HG02885 (cell line): Measurements from ENCODE around the gene LYRM2.

Experiments used
- ATAC-seq: cut with Tn5 transposase; IDR thresholded peaks from one replicate; pipeline ENCODE4 v1.9.1; 2021; ENCODE audit warnings: mild to moderate bottlenecking; ENCODE audit not compliant: unreplicated experiment, poor library complexity

The LYRM2 gene

DNA sequence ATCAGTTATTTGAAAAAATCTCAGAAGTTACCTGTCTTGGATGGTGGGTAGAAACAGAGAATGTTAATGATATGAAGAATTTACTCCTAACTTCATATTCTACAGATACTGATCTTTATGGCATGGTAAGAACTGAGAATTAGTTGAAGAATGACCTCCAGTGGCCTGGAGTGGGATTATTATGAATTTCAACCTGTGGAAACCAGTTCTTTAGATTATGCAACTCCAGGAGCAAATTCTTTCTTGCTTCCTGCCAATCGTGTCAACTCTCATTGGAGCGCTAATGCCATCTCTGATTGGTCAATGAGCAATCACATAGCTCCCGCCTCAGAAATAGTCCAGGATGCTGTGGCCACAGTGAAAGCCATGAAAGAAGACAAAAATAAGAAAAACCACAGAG lies 40.6 kb downstream of the LYRM2 start:
- ATAC-seq: no peak

DNA sequence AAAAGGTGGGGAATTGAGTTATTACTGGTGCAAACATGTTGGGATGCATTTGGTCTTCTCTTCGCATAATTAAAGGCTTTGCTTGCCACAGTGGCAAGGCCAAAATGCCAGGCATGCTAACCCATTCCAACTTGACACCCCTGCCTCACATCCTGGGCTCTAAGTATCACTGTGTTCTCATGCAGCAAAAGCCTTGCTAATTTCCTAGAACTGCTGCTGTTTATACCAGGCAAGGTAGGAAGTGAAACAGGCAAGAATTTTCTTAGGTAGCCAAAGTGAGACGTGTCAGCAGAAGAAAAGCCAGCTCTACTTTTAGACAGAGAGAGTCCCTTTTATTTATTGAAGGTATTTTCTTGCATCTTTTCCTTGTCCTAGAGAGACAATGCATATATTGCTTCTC lies 41.2 kb downstream of the LYRM2 start:
- ATAC-seq: no peak

DNA sequence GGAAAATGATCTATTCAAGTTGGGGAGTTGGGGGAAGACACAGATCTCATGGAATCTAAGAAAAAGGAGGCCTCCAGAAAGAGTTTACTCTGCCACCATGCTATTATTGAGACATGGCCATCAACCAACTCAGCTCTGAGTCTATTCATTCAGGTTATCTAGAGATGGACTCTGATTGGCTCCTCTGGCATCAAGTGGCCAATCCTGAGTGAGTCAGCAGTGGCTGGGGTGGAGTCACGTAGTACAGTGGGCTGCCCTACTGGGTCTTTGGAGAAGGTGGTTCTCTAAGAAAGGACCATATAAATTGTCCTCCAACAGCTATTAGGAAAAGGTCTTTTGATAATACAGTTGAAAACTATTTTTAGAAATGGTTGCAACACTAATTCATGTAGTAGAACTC lies 42.1 kb downstream of the LYRM2 start:
- ATAC-seq: no peak

DNA sequence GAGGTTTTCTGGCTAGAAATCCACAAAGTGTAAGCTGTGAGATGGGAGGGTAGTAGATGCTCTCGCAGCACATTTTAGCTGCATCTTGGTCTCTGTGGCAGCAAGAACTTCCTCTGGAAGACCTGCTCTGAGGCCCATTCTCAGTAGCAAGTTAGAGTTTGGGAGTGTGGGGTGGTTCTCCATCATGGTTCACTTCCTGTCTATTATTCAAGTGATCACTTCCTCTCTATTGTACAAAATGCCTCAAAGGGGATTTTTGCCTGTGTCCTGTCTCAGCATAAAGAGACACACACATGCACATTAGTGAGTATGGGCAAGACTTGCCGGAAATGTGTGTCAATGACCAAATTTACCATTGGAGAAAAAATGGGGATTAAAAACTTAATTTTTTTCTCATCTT lies 42.5 kb downstream of the LYRM2 start:
- ATAC-seq: peak; percentile 92

DNA sequence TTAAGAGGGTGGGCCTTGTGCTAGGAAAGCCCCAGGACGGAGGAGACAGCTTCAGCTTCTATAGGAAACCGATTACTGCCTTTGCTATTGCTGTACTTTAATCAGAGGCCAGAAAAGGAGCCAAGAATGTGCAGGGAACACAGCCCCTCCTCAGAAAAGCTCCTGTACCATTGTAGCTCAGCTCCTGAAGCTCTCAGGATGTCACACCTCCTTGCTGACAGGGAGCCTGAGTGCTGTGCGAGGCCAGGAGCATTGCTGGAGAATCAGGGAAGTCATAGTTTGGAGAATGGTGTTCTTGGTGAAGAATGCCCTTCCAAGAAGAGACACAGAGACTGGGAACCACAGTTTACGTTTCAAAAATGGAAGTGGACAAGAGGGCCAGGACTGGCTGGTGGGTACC lies 46.8 kb downstream of the LYRM2 start:
- no peak for ATAC-seq

DNA sequence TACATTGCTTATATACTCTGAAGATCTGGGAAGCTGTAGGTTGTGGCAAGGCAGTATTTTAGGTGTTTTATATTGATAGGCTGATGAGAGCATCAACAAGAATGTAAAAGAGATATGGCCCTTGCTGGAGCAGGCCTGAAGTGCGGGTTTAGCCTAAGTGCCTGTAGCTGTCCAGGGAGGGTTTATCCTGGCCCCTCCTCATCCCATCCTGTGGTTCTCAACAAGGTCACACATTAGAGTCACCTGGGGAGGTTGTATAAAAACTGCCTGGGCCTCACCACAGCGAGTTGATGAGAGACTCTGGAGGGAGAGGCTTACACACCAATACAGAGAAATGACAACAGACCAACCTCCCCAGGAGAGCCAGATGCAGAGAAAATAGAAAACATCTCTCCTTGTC lies 48.4 kb downstream of the LYRM2 start:
- no peak for ATAC-seq

DNA sequence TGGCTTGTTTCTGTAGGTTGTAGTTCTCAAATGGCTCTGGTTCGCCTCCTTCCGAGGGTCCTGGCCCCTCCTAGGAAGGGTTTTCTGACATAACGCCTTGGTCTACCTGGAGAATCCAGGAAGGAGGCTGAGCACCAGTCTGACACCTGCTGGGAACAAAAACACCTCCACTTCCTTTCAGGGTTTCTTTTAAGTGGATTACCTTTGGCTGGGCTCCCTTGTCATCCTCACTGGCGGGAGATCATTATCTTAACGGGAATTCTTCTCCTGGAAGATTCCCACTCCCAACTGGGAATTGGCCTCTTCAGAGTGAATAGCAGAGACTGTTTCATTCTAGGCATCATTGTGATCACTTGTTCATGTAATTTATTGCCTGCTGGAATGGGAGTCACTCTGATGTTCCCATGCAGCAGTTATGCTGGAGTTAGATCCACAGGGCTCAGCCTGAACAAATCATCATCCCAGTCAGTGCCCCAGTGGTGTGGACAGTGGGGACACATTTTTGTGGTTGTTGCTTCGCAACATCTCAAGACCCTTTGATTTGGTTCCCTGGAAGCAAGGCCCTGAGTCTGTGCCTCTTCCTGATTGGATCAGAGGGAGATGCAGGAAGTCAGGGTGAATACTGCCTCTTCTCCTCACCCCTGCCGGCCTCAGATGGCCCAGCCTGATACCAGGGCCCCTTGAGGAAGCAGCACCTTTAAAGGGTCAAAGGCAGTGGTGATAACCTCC lies 49.1 kb downstream of the LYRM2 start:
- ATAC-seq: no peak

DNA sequence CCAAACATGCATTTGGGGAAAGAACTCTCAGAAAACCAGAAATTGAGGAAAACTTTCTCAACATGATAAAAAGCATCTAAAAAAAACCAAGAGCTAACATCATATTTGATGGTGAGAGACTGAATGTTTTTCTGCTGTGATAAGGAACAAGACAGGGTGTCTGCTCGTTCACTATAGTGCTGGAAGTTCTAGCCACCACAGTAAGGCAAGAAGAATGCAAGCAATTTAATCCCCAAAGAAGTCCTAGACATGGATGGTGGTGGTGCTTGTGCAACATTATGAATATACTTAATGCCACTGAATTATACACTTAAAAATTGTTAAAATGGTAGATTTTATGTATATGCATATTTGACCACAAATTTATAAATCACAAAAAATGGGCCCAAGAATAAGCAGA lies 53.4 kb downstream of the LYRM2 start:
- ATAC-seq: no peak

DNA sequence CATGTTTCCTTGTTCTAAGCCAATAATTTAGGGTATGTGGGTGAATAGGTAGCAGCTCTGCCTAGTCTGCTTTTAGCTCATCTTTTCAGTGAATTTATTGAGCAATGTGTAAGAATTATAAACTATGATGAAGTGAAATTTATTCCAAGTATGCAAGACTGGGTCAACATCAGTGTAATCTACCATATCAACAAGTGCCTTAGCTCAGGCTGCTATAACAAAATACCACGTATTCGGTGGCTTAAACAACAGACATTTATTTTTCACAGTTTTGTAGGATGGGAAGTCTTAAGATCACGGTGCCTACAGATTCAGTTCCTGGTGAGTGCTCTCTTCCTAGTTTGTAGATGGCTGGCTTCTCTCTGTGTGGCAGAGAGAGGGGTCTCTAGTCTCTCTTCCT lies 54.0 kb downstream of the LYRM2 start:
- no peak for ATAC-seq

DNA sequence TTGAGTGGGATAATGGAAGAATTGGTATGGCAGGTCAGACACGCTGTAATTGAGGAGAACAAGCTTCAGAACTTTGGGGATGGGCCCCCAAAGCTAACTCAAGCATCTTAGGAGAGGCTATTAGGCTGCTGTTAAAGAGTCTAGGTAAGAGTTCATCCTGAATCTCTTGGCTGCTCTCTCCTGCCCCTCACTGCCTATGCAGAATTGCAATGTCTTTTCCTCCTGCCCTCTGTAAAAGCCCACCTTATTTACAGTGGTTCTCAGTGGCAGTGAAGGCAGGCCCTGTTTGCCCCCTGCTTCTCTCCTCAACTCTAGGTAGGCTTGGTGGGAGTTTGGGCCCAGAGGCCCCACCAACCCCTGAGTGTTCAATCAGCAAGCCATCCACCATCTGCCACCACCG lies 55.0 kb downstream of the LYRM2 start:
- ATAC-seq: no peak

DNA sequence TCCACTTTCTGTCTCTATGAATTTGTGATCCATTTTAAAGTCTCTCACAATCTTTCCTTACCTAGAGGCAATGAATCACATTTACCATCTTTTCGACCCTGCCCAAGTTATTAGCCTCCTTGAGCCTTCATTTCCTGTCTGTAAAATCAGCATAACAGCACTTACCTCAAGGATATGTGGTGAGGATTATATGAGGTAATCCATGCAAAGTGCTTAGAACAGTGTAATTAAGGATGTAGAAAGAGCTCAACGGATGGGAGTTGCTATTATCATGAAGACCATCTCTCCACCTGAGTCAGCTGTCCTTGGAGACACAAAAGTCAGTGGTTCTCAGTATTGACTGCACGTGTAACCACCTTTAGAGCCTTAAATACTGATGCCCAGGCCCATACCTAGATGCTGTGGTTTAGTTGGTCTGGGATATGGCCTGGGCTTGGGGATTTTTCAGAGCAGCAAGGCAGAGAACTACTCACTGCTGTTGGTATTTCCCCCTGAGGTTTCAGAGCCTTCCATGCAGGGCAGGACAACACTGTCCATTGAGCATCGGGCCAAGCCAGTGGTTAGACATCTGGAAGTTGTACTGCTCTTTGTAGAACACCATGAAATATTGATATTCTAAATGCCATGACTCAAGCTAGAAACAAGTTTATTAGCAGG lies 55.8 kb downstream of the LYRM2 start:
- no peak for ATAC-seq

DNA sequence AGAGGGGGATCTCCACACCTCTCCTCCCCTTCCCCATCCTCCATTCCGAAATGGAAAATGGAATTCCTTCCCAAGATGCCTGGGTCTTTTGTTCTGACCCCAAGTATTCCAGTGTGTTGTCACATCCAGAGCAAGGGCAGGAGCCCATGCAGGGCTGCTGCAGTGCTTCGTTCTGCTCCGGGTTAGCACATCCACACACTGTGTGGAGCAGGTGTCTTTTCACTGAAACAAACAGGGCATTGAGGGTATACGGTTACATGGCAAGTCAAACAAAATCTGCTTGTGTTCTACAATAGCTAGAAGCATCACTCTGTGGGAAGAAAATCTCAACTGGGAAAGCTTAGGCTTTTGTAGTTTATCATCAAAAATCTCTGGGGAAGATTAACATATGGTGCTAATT lies 56.9 kb downstream of the LYRM2 start:
- ATAC-seq: no peak

DNA sequence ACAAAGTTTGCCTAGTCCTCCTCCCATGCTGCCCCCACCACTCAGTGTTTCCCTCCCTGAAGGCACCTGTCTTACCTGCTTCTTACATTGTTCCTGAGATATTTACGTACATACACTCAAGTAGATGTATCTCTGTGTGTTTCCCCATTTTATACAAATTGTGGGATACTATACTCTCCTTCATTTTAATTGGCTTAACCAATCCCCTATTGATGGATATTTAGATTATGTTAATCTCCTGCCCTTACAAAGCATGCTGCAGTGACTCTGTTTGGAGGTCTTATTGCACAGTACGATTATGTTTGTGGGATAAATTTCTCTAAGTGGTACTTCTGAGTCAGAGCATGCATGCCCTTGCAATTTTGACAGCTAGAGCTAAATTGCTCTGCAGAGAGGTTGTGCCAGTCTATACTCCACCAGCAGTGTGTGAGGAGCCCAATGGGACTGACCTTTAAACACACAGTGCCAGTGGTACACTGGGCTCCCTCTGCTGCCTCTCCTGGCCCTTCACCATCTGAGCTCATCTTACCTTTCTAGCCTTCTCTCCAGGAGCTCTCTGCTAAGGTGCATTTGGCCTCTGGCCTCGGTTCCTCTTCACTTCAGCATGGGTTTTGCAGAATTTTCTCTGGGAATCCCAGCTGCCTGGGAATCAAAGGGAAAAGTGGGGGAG lies 57.4 kb downstream of the LYRM2 start:
- ATAC-seq: no peak

DNA sequence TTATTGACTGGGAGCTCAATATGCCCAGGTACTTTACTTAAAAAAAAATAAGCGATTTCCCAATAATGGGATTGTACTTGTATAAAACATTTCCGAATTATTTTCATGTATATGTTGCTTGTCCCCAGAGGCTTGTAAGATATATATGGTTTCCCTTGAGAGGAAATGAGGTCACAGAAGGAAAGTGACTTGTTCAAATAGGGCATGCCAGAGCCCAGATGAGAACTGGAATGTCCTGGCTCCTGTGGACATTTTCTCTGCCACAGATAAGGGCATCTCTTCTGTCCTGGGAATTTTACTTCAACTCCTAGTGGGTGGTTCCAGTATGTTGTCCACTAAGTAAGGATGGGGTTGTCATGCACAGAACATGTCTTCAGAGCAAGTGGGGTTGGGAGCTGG lies 63.0 kb downstream of the LYRM2 start:
- ATAC-seq: peak; percentile 34

DNA sequence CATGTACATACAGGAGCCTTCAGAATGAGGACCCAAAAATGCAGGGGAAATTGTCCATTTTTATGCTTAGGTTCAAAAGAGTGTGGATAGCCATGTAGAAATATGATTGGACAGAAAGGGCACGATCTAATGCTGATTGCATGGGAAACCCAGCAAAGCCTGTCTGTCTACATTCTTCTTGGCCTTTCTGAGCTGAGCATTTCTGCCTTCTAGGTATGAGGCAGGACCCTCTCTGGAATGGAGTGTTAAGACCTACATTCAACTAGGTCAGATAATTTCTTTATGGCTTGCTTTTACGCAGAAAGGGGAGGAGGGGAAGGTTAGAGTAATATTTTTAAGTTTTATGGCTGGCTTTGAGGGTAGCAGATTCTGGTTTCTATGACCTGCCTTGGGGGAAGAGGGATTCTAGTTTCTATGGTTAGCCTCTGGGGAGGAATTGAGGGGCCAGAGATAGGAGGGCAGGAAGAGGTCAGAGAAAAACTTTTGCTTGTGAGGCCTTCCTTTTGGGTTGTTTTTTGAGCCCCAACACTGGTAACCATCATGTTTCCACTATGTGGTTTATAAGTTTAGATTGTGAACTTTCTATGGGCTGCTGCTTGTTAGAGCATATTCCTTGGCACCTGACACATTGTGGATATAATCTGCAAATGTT lies 63.5 kb downstream of the LYRM2 start:
- ATAC-seq: peak; percentile 62

DNA sequence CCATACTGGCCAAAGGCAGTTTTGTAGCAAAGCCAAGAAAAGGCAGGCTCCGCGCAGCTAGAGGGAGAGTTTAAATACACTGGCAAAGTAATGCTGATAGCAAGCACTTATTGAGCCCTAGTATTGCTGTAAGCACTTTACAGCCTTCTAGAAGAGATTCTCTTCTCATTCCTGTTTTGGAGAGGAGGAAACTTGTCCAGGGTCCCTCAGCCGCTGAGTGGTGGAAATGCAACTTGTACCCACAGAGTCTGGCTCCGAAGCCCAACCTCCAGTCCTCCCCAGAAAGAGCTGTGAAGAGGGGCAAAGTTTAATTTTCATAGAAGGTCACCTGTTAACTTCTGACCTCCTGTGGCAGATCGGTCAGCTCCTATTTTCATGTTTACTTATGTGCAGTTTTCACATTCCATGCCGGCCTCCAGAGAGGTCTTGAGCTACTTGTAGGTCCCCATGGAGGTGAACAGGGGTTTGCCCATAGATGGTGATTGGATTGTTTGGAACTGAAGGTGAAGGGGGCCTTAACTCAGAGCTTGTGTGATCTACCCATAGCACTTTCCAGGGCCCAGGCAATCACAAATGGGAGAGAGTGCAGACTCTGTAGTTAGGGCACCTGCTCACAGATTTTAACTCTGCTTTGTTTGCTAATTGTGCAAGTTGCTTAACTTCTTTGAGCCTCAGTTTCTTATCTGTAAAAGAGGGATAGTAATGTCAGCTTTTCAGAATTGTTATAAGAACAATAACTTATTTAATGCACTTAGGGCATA lies 70.7 kb downstream of the LYRM2 start:
- ATAC-seq: no peak

DNA sequence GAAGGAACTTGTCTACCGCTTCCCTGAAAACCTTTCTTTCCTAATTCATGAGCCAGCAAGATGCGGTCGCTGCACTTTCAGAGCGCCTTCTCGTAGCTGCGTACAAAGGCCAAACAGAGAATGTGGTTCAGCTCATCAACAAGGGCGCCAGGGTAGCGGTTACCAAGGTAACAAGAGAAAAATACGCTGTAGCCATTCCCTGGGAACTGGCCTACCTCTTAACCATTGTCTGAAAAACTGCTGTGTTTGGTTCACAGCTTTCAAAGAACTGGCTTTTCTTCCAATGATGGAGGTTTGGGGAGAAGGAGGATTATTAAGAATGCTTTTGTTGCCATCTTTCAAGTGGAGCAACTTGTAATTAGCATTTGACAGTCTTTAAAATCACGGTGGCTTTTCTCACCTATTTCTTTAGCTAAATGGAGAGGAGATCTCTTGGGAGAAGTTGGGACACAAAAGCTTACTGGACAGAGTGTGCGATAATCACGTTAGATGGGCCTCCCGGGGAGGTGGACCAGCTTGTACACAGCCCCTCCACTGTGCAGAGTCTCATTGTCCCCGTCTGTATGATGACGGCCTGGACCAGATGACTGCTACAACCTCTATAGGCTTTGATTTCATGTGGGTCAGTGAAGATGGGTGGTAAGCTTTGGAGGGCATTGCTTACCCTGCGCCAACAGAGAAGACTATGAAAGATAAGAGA lies 71.5 kb downstream of the LYRM2 start:
- no peak for ATAC-seq

DNA sequence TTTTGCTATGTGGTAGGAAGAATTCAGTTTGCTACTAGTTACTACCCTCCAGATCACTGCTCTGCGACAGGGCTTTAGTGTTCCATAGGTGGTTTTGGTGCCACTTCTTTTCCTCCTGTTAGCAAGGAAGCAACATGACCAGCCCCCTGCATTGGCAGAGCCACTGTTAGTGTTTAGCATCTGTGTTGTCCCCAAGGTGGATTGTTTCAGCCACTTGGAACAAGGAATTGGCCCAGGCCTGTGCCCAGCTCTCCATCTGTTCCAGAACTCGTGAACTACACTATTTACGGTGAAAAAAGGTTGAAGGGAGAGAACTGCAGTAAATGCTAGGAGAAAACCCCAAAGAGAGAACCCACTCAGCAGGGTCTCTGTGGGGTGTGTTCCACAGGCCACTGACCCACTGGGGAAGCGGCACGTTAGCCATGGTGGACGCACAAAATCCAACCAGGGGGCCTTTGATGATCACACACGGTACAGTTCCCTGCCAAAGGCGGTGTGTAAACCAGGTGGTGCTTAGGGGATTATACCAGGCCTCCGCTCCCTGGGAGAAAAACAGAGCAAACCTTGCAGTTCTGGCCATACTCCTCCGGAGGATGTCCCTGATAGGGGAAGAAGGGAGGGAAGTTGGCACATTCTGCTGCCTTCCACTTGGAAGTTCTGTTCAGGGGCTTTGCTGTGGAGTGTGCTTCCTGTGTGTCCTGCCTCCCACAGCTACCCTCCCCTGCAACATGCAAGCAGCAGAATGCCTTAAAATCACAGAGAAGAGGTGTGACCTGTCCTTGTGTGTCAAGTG lies 72.3 kb downstream of the LYRM2 start:
- no peak for ATAC-seq

DNA sequence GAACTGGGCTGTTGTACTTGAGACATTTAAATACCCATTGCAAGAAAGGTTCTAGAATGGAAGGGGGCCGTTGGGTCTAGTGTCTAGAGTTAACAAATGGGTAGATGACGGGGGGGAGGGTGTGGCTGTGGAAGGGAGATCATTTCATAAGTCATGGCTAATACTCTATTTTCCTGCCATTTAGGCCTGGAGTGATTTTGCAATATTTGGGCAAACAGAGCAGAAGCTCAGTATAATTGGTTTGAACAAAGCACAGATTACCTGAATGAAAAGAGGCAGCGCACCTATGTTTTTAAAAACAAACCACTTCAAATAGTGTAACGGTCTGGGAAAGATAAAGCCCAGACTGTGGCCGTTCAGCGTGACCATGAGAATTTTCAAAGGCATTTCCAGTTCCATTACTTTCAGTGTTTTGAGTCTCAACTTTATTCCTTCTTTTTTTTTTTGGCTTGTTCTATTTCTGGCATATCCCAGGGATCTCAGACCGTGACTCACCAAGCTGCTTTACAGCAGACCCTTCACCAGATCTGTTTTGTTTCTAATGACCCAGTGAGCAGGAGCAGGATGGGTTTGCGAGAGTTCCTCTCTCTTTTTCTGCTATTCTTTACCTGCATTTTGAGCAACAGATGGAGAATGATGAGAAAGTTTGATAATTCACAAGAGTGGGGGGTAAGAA lies 73.7 kb downstream of the LYRM2 start:
- no peak for ATAC-seq
